Occipital lobe (tissue), 2 donors: Measurements from ENCODE around the gene CCHCR1. TPM values are rescaled to one million over a fixed set of nuclear protein-coding genes. Genes with fewer than 3 reads are reported as not detected.

ENCODE experiments used
- DNase-seq: peaks from one replicate; lab custom pipeline; 2025; lab: John Stamatoyannopoulos, UW
- total RNA-seq: library from RNA; depleted of rRNA; stranded (reverse); fragments of >200 nt; gene quantifications from one replicate; pipeline ENCODE4 v1.2.3, GENCODE V29; 2014

Gene CCHCR1
- total RNA-seq, 1 donor from 2014 or later = 7.6 TPM

DNA sequence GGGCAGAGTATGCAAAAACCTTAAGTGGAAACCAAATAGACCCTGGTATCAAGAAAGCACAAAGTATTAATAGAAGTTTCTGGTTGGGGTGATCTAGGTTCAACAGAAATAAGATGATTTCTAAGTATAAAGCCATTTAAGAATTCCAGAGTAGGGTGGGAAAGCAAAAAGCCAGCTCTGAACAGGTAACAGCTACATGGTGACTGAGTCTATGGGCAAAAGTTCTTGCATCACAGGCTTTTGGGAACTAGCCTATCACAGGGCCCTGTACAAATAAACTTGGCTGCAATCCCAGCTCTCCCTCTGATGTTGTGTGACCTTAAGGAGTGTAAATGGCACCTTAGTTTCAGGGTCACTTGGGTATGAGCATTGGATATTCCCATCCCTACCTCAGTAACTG, 6.3 kb upstream of the CCHCR1 start:
- DNase-seq = no peak

DNA sequence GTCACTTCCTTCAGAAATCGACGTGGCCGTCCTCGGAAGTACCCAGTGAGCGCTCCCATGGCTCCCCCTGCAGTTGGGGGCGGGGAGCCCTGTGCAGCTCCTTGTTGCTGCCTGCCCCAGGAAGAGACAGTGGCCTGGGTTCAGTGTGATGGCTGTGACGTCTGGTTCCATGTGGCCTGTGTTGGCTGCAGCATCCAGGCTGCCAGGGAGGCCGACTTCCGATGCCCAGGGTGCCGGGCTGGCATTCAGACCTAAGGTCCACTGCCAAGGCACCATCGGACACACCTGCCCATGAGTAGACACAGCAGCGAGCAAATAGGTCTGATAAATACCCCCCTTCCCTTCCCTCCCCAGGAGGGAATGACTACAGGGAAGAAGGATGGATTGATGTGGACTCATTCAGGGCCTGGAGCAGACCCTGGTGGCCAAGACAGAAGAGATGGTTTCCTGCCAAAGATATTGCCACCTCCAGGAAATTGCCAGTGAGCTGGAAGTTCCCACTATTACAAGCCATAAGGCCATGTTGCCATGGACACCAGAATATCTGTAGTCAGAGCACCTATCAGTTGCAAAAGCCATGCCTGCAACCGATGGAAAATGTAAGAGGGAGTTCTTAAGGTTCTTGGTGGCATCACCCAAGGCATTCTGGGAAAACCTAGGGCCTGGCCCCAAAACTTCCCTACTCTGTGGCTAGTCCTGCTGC, 5.0 kb upstream of the CCHCR1 start:
- no peak for DNase-seq

DNA sequence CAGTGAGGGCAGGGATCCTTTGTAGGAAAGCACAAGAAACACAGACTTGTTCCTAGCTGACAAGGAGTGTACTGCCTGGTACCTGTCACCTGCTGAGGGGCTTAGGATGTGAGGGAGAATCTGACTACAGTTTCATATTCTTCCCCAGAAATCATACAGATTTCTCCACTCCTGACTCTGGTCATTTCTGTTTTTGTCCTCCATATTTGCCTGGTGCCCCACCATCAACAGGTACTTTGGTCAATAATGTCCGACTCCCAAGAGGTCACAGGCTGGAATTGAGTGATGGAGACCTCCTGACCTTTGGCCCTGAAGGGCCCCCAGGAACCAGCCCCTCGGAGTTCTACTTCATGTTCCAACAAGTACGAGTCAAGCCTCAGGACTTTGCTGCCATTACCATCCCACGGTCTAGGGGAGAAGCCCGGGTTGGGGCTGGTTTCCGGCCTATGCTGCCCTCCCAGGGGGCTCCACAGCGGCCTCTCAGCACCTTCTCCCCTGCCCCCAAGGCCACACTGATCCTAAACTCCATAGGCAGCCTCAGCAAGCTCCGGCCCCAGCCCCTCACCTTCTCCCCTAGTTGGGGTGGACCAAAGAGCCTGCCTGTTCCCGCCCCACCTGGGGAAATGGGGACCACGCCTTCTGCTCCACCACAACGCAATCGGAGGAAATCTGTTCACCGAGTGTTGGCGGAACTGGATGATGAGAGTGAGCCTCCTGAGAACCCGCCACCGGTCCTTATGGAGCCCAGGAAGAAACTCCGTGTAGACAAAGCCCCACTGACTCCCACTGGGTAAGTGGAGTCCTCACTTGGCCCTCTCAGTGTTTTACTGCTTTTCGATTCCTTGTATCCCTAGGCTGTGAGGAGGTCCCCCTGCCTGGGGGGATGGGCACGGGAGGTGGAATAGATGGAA, 3.9 kb upstream of the CCHCR1 start:
- no peak for DNase-seq

DNA sequence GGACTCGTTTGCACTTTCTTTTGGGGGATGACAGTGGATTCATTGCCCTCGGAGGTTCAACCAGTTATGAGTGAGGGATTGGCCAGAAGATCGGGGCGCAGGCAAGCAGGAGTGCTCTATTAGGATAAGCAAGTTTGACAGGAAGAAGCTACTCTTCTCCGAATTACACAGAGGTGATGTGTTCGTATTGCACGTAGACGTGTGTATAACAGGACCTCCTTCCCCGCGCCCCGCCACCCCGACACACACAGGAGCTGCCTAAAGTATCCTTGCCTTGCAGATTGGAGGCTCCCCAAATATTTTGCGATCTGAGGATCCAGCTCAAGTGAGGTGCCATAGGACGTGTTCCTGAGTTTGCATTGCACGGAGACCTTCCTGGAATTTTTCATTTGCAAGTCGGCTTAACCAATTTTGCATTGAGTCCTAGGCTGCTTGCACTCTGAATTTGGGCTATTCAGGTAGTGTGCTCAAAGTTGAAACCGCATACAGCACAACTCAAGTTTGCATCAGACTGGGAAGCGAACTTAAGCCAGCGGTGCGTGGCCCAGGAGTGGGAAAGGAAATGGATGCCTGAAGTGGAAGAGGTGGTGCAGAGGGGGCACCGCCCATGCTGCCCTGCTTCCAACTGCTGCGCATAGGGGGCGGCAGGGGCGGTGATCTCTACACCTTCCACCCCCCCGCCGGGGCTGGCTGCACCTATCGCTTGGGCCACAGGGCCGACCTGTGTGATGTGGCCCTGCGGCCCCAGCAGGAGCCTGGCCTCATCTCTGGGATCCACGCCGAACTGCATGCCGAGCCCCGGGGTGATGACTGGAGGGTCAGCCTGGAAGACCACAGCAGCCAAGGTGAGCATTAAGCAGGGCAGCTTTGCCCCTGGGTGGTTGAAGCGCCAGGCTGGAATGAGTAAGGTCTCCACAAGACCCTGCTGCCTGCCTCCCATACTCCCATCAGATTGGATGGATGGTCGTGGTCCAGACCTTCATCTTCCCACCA, 1.6 kb upstream of the CCHCR1 start:
- no peak for DNase-seq

DNA sequence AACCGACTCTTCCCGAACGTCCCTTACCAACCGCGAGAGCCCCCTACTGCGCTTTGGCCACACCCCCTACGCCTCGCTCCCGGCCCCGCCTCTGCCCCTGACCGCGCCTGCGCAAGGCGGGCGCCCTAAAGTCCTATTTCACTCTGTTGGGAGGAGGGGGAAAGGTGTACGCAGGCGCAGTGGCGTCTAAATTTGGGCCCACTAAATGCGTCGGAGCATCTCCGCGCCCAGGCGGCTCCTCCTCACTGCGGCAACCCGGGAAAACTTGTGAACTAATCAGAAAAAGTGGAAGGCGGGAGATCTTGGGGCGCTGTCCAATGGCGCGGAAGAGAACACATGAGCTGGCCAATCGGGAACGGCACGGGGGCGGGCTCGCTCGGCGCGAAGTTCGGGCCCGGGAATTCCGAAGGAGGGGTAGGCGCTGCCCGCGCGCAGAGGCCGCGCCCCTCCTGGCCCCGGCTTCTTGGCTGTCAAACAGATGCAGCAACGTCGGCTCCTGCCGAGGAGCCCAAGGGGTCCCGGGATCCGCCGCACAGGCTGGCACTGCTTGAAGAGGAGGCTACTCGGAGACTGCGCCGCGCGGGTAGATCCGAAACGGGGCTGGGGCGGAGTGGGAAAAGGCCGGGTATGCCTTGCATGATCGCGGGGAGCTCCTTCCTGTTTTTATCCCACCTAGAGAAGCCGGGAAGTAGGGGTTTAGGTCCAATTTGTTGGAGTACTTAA, 699 bp upstream of the CCHCR1 start, which contains the start of gene TCF19:
TSS of gene TCF19 (plus strand) at position 450 of the 723 bp plus-strand sequence. CDS start 881 bp downstream, outside the sequence.
- DNase-seq = peak; percentile 97

DNA sequence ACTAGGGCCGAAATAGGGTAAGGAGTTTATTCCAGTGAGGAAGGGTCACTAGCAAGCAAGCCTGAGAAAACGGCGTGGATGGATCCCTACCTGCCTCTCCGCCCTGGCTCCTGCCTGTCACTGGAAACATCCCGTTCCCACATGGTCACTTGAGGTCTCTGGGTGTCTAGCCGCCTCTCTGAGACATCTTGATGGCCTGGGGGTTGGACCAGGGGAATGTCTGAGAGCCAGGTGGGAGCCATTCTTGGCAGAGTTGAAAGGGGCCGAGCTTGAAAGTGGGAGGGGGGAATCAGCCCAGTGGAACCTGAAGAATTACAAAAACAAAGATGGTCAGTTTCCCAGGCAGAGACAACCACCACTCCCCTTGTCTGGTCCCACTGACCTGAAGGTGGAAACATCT, 961 bp downstream of the CCHCR1 start:
- no peak for DNase-seq

DNA sequence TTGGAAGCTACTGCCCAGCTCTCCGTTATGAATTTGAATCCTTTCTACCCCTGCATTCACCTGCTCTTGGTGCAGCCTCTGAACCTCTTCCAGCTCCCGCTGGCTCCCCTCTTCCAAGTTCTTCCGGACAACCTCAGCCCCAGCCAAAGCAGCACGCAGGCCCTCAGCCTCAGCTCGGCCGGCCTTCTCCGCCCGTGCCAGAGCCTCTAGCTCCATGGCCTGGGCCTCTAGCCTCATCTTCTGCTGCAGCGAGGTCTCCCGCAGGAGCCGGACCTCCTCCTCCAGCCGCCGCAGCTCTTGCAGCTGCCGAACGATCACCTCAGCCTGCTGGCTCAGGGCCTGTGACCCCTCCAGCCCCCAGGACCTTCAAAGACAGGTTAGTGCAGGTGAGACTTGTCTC, 3.2 kb downstream of the CCHCR1 start:
- DNase-seq = no peak

DNA sequence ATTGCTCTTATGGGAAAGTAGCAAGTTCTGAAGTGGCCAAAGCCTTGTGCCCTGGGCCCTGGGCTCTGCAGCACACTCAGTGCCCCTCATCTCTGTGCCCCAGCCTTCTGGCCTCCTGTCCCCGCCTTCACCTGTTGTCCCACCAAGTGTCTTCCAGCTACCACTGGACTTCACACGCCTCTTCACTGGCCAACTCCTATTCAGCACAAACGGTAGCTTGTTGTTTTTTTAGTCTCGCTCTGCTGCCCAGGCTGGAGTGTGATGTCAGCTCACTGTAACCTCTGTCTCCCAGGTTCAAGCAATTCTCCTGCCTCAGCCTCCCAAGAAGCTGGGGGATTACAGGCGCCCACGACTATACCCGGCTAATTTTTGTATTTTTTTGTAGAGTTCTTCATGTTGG, 4.8 kb downstream of the CCHCR1 start:
- DNase-seq = no peak

DNA sequence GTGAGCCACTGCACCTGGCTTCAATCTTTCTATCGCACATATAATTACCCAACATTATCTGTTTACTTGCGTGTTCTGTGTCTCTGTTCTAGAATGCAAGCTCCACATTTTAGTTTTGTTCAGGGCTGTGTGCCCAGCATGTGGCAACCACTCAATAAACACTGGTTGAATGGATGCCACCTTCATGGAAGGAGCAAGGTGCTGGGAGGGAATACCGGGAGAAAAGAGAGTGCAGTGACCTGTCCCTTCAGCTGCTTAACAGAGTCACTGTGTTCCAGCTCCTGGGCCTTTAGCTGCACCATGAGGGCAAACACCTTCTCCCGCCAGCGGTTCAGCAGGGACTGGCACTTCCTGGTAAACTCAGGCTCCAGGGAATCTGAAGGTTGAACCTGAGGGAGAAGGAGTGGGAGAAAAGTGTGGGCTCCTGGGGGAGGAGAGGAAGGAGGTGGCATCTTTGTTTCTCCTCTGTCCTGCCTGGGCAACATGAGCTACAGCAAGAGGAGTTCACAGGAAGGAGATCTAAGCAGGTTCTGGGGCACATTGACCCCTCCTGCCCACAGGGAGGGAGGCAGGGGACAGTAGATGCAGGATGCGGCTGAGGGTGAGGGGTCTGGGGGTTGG, 7.7 kb downstream of the CCHCR1 start:
- no peak for DNase-seq

DNA sequence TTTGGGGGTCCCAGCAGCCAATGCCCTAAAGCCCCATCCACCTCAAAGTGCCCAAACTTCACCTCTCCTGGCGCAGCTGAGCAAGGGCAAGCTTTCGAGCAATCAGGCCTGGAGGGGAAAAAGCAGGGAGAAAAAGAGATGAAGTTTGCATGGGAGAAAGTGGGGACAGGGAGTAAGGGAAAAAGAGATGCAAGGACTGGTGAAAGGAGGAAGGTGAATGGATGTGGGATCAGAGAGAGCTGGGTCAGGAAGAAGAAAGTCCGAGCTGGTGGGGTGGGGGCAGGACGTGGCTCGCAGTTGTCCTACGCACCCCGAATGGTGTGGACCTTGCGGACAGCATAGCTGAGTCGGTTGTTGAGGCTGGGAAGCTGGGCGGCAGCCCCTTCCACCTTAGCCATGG, 12.2 kb downstream of the CCHCR1 start:
- no peak for DNase-seq

DNA sequence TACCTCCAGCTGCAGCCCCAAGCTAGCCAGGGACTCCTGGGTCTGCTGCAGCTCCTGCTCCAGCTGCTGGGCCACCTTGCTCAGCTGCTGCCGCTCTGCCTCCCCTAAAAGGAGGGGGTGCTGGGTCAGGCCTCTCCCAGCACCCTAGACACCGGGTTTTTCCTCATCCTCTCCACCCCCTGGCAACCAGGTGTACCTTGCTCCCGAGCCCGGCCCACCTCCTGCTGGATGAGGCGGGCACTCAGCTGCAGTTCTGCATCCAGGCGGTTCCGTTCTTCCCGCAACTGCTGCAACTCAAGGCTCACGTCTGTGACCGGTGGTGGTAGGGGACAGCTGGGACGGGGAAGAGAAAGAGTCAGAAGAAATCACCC, 12.6 kb downstream of the CCHCR1 start:
- DNase-seq = no peak

DNA sequence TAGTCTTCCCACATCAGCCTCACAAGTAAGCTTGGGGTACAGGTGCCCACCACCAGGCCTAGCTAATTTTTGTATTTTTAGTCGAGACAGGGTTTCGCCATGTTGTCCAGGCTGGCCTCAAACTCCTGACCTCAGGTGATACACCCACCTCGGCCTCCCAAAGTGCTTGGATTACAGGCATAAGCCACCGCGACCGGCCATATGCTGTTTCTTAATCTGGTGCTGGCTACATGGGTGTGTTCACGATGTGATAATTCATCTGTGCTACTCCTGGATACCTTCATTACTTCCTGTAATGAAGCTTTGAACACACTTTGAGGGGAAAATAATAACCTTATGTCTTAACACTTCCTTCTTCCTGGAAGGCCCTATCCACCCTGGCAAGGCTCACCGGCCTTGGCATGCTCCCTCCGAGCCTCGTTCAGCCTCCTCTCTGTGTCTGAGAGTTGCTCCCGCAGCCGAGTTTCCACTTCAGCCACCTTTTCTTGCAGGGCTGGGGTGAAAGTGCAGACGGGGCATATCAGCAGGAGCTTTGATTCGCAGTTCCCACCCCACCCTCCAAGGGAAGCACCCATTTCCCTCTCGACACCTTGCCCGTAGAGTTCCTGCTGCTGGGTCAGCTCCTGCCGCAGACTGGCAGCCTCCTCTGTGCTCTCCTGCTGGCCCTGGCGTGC, 13.2 kb downstream of the CCHCR1 start:
- no peak for DNase-seq

DNA sequence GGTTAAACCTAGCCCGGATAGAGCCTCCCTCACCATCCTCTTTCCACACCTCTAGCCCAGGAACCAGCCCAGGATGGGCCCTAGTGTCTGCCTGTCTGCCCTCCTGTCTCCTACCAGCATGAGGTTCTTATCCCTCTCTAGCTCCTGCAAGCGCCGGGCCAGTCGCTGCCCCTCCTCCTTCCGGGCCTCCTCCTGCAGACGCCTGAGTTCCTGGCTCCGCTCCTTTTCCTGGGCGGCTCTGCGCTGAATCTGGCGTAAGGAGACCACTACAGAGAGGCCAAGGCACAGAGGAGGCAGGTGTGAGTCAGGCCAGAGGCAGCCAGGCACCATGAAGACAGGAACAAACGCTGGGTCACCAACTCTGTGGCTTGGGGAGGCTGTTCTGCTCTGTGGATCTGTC, 14.5 kb downstream of the CCHCR1 start:
- no peak for DNase-seq

DNA sequence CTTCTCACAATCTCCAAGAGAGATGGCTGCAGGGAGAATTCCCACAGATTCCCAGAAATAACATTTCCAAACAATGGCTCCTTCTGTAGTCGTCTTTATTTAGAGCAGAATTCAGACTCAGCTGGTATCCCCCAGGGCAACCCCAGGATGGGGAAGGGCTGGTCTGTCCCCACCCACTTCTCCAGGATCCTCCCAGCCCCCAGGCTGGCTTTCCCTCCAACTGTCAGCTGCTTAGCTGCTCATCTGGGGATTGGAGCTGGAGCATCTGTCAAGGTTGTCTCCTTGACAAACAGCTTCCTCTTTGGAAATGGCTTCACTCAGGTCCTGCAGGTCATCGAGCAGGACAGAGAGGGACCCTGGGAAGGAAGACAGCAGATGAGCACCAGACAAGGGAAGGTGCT, 15.2 kb downstream of the CCHCR1 start:
- DNase-seq = no peak

DNA sequence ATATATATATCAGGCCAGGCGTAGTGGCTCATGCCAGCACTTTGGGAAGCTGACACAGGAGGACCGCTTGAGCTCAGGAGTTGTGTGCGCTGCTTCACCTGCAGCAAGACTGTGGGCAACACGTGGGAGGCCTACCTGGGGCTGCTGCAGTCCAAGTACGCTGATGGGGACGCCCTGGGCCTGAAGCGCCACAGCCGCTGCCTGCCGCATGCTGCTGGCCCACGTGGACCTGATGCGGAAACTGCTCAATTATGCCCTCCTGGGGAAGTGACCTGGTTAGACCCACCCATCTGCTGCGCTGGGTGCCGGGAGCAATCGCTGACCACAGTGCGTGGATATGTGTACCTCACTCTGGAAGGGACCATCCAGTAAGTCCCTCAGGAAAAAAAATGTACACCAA, 17.0 kb downstream of the CCHCR1 start:
- no peak for DNase-seq

DNA sequence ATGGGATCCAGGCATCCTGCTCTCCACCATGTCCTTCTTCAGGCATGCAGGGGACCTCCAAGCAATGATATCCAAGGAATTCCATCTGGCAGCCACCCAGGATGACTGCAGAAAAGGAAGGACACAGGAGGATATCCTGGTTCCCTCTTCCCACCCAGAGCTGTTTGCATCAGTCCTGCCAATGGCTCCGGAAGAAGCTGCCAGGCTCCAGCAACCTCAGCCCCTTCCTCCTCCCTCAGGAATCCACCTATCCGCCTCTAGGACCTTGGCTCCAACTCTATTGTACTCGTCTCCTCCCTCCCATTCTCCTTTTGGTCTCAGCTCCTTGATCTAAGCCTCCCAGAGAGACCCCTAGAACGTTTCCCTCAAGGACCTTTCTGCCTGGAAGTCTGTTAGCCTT, 18.0 kb downstream of the CCHCR1 start:
- DNase-seq = no peak

DNA sequence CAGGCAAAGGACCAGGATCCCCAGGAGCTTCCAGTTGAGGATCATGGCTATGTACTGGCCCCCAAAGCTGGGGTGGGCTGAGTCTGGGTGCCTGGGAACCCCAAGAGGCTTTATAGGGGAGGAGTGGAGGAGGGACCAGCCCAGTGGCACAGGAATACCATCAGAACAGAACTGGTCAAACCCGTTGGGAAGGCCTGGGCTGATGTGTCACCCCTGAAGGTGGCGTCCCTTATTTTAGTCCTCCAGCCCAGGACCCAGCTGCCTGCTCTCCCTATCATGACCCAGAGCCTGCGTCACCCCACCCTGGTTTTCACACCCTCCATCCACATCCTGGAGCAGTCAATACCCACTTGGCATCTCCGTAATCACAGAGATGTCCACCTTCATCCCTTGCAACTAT, 18.6 kb downstream of the CCHCR1 start, which contains the start of gene PSORS1C2:
TSS of gene PSORS1C2 (minus strand) at position 85 of the 400 bp plus-strand sequence. CDS start at position 45, 40 bp downstream.
- no peak for DNase-seq

DNA sequence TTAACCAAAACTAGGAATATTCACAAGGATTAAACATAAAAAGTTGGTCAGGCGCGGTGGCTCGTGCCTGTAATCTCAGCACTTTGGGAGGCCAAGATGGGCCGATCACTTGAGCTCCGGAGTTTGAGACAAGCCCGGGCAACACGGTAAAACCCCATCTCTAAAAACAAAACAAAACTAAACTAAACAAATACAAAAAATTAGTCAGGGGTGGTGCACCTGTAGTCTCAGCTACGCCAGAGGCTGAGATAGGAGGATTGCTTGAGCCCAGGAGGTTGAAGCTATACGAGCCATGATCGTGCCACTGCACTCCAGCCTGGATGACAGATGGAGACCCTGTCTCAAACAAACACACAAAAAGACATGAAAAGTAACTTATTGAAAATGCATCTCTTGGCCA, 21.9 kb downstream of the CCHCR1 start:
- DNase-seq = no peak

DNA sequence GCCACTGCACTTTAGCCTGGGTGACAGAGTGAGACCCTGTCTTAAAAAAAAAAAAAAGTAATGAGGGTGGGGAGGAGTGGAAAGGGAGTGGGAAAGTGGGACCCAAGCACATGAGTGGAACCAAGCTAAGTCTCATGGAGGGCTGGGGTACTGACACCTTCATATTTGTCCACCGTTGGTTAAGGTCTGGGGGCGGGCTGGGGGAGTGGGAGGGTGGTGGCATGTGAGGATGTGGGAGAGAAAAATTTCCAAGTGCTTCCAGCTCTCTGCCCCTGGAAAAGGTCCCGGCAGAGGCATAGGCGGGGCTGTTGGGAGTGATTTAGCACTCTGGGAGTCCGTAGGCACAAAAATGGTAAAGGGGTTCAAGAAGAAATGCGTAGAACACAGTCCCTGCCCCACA, 24.8 kb downstream of the CCHCR1 start:
- DNase-seq = no peak

DNA sequence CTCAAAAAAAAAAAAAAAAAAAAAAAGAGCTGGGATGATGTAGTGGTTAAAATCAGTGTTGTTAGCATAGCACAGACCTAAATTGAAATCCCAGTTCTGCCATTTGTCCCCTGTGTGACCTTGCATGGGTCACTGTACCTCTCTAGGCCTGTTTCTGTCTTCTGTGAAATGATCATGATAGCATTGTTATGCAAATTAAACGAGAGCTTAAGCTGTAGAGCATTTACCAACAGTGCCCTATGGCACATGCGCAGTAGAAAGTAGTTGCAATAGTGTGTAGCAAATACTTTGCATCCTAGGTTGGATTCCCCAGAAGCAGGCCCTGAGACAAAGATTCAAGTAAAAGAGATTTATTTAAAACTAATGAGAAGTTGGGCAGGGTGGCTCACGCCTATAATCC, 26.0 kb downstream of the CCHCR1 start:
- no peak for DNase-seq
